HFF-Myc (cell line): ENCODE data around the gene CUX1.

Experiments used
- DNase-seq: peaks from one replicate; pipeline ENCODE4 v3.0.0-alpha.2; 2011; ENCODE audit warnings: low read depth; ENCODE audit errors: extremely low read depth
- H3K4me3 ChIP-seq: replicated peaks from 2 replicates; pipeline ENCODE4 v1.5.1; 2011; ENCODE audit warnings: low read depth, mild to moderate bottlenecking, control low read depth, low read length
- CTCF ChIP-seq: IDR thresholded peaks from 2 replicates; pipeline ENCODE4 v1.5.1; 2012; ENCODE audit warnings: mild to moderate bottlenecking, low read depth, low read length, control low read depth; ENCODE audit errors: missing control alignments

The CUX1 gene

GRCh38 chr7:101778026-101778580 lies 39.3 kb upstream of the CUX1 start:
- no peak for DNase-seq
- no peak overlapping the region for H3K4me3 ChIP-seq
- TF ChIP-seq CTCF = no peak

- no peak for TF ChIP-seq CTCF
- H3K4me3 ChIP-seq = no peak overlapping the region
- DNase-seq = no peak
Measured at GRCh38 chr7:101779267-101779666, 38.2 kb upstream of the CUX1 start.

- DNase-seq = no peak
- TF ChIP-seq CTCF = no peak
- H3K4me3 ChIP-seq = no peak overlapping the region
Measured at GRCh38 chr7:101780281-101780680, 37.1 kb upstream of the CUX1 start.

- DNase-seq = no peak
- no peak overlapping the region for H3K4me3 ChIP-seq
- TF ChIP-seq CTCF = no peak
Measured at GRCh38 chr7:101781439-101781838, 36.0 kb upstream of the CUX1 start.

- no peak overlapping the region for H3K4me3 ChIP-seq
- no peak for DNase-seq
- no peak for TF ChIP-seq CTCF
Measured at GRCh38 chr7:101782476-101782875, 35.0 kb upstream of the CUX1 start.

GRCh38 chr7:101782896-101783295 lies 34.5 kb upstream of the CUX1 start:
- no peak for DNase-seq
- TF ChIP-seq CTCF = no peak

More at GRCh38 chr7:101782896-101783295, 34.5 kb upstream of the CUX1 start:
- H3K4me3 ChIP-seq = no peak overlapping the region
